Measurements from ENCODE around the gene UBR7.

The UBR7 gene

DNA sequence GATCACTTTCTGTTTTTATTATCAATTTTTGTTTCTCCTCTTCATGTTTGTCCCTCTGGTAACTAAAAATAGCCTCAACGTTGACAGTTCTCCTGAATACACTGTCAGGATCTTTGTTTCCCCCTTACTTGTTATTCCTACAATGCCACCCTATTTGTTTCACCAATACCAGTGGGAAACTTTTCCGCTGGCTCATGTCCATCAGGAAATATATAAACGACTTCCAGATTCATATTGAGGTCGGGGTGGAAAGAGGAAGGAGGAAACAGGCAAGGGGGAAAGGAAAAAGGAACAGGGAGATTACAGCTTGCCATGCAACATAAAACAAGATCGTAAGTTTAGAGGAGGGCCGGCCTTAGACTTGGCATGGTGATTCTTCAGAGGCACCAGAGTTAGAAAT, 64.1 kb downstream of the UBR7 start:
- H3K9ac ChIP-seq (ENCODE audit: low read length in 5 of 5) = peak overlapping the region in 1 of 5 donors; percentile 12

DNA sequence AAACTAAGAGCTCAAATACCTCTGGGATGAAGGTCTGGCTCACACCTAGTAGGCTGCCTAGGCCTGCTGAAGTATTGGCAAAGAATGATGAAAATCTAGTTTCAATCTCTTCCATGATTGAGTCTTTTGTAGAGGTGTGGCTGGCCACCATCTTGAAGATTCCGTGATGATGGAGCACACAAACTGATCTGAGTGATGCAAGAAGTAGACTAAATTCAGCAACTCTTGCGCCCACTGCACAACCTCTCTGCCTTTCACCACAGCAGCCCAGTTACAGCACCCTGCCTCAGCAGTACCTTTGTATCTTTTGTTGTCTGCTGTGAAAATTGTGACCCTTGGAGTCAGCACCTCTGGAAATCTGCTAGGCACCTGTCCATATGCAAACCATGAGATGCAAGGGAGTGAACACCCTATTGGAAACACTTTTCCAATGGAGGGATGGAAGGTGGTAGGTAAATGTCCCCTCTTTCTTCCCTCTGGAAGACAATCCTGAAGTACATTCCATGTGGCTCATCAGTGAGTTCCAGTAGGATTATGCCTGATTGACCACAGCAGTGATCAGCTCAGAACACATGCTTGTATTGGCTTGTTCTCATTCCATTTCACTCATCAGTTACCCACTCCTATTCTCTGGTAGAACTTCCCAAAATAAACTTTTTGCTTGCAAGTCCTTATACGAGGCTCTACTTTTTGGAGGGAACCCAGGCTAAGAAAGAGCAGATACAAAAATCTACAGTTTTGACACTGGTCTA, 67.2 kb downstream of the UBR7 start:
- peaks cover 3 to 10% (median 6%) of the 10 kb centered on the region in 5 donors for H3K36me3 ChIP-seq (ENCODE audit: control insufficient read depth in 5 of 5, insufficient read depth in 5 of 5, low read length in 5 of 5)
- no peaks in the 10 kb centered on the region for H3K27me3 ChIP-seq (ENCODE audit: control insufficient read depth in 5 of 5, insufficient read depth in 4 of 5, low read length in 5 of 5)
- H3K4me3 ChIP-seq (ENCODE audit: low read depth in 1 of 5, low read length in 5 of 5) = no peak overlapping the region
- no peaks in the 10 kb centered on the region for H3K9me3 ChIP-seq (ENCODE audit: control insufficient read depth in 5 of 5, low read length in 5 of 5)
- H3K4me1 ChIP-seq (ENCODE audit: control insufficient read depth in 5 of 5, insufficient read depth in 5 of 5, low read length in 5 of 5) = peaks cover 0 to 13% (median 5%) of the 10 kb centered on the region in 5 donors
- no peak overlapping the region for H3K27ac ChIP-seq (ENCODE audit: low read depth, low read length)
- H3K9ac ChIP-seq (ENCODE audit: low read length in 5 of 5) = no peak overlapping the region

More for the DNA sequence above, 64.1 kb downstream of the UBR7 start:
- Histone ChIP-seq H3K9me3 (ENCODE audit: control insufficient read depth in 5 of 5, low read length in 5 of 5) (no peaks in the 10 kb centered on the region), H3K36me3 (ENCODE audit: control insufficient read depth in 5 of 5, insufficient read depth in 5 of 5, low read length in 5 of 5) (peaks cover 0 to 10% (median 3%) of the 10 kb centered on the region in 5 donors), H3K27me3 (ENCODE audit: control insufficient read depth in 5 of 5, insufficient read depth in 4 of 5, low read length in 5 of 5) (no peaks in the 10 kb centered on the region), H3K4me3 (ENCODE audit: low read depth in 1 of 5, low read length in 5 of 5) (no peak overlapping the region), H3K4me1 (ENCODE audit: control insufficient read depth in 5 of 5, insufficient read depth in 5 of 5, low read length in 5 of 5) (peaks cover 0 to 13% (median 5%) of the 10 kb centered on the region in 5 donors), H3K27ac (ENCODE audit: low read depth, low read length) (no peak overlapping the region)

DNA sequence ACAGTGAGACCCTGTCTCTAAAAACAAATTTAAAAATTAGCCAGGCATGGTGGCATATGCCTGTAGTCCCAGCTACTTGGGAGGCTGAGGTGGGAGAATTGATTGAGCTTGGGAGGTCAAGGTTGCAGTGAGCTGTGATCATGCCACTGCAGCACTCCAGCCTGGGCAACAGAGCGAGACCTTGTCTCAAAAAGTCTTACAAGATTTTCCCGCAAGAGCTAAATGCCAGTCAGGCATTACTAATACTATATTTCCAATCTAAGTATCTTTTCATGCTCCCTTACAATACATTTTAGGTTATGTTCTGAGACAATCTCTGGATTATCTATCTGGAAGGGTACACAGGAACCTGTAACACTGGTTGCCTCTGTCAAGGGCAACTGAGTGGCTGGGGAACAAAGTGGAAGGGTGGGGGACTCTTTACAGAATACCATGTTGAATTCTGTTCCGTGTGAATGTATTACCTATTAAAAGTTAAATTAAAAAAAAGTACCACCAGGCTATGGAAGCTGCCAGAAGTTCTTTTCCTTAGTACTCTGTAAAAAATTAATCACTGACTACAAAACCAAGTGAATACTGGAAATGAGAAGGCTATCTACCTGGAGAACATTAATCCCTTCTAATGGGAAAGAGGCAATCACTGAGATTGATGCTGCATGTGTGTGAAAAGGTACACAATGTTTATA, 69.1 kb downstream of the UBR7 start:
- no peak overlapping the region for H3K4me3 ChIP-seq (ENCODE audit: low read depth in 1 of 5, low read length in 5 of 5)
- H3K27me3 ChIP-seq (ENCODE audit: control insufficient read depth in 5 of 5, insufficient read depth in 4 of 5, low read length in 5 of 5) = no peaks in the 10 kb centered on the region
- peaks cover 0 to 6% (median 0%) of the 10 kb centered on the region in 5 donors for H3K4me1 ChIP-seq (ENCODE audit: control insufficient read depth in 5 of 5, insufficient read depth in 5 of 5, low read length in 5 of 5)
- H3K9ac ChIP-seq (ENCODE audit: low read length in 5 of 5) = no peak overlapping the region
- no peak overlapping the region for H3K27ac ChIP-seq (ENCODE audit: low read depth, low read length)
- H3K36me3 ChIP-seq (ENCODE audit: control insufficient read depth in 5 of 5, insufficient read depth in 5 of 5, low read length in 5 of 5) = peaks cover 3 to 10% (median 6%) of the 10 kb centered on the region in 5 donors
- no peaks in the 10 kb centered on the region for H3K9me3 ChIP-seq (ENCODE audit: control insufficient read depth in 5 of 5, low read length in 5 of 5)
